ENCODE measurements around the gene USF1. TPM values are rescaled to one million over a fixed set of nuclear protein-coding genes. Genes with fewer than 3 reads are reported as not detected.

USF1 gene
- total RNA-seq, 6 experiments from 2014 or later: 25.5 to 34.3 (median 28.1) TPM

DNA sequence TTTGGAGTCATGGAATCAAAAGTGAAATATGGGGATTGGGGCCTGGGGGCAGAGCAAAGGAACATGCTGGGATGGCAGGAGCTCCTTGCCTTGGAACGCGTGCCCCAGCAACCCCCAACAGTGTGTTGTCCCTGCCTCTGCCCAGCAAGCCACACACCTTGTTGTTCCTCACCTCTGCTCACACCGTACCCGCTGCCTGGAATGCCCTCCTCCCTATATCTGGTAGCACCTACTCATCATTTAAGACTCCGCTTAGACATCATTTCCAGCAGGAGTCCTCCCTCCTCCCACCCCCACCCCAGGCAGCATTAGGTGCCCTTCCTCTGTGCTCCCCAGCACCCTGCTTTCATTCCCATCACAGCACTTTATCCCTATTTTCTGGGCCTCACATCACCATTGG, 35.7 kb upstream of the USF1 start:
- intact Hi-C loops (cut with DNase I): no loop called here
- Histone ChIP-seq H3K36me3 (no peaks in the 10 kb centered on the region), H3K4me1 (no peaks in the 10 kb centered on the region), H3K4me3 (no peak overlapping the region), H3K27ac (no peak overlapping the region), H3K27me3 (no peaks in the 10 kb centered on the region), H3K9me3 (no peaks in the 10 kb centered on the region)
- whole genome bisulfite sequencing (ENCODE audit: insufficient coverage, low coverage, low lambda C conversion rate, missing lambda C conversion rate): 64% methylated on average over 3 of the region's 5 CpGs
- ATAC-seq (no peak), DNase-seq (no peak)
- TF ChIP-seq, protein P1, sequence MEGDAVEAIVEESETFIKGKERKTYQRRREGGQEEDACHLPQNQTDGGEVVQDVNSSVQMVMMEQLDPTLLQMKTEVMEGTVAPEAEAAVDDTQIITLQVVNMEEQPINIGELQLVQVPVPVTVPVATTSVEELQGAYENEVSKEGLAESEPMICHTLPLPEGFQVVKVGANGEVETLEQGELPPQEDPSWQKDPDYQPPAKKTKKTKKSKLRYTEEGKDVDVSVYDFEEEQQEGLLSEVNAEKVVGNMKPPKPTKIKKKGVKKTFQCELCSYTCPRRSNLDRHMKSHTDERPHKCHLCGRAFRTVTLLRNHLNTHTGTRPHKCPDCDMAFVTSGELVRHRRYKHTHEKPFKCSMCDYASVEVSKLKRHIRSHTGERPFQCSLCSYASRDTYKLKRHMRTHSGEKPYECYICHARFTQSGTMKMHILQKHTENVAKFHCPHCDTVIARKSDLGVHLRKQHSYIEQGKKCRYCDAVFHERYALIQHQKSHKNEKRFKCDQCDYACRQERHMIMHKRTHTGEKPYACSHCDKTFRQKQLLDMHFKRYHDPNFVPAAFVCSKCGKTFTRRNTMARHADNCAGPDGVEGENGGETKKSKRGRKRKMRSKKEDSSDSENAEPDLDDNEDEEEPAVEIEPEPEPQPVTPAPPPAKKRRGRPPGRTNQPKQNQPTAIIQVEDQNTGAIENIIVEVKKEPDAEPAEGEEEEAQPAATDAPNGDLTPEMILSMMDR (IDR thresholded peaks at IDR 0.05): no peak
- TF ChIP-seq POLR2A (IDR thresholded peaks at IDR 0.05): no peak

DNA sequence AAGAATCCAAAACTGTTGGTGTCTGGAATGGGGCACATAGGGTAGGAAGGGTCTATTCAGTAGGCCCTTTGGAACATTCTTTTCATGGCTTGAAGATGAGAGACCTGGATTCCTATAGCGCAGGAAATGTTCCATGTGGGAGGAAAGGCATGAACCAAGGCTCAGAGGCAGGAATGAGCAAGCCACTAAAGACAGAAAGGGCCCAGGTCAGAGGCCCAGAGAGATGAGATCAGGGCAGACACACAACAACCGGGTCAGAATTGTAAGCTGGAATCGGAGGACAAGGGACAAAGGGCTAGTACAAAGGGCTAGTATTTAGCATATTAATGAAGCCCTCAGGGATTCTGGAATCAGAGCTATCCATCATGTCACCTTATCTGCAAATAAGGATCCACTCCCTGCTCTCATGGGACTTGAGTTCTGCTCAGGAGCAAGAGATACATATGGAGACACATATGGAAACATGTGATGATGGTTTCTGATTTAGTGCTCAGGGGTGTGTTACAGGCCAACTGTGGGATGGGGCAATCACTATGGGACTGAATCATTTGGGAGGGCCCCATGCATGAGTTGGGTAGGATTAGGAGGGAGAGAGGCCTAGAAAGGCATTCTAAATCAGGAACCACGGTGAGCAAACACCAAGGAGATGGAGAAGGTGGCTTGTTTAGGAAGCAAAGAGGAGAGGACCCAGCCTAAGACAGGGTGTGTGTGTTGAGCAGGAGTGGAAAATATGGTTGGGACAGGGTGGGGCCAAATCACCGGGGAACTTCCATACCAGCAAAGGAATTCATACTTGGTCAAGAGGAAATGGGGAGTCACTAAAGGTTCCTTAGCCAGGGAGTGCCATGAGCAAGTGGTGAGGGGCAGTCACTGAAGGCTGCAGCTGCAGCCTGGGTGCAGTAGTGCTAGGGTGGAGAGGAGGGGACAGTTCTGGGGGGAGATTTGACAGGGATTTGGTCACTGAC, 34.9 kb upstream of the USF1 start:
- no peaks in the 10 kb centered on the region for H3K36me3 ChIP-seq
- TF ChIP-seq POLR2A (IDR thresholded peaks at IDR 0.05): no peak
- TF ChIP-seq, protein P1 (IDR thresholded peaks at IDR 0.05): no peak
- H3K4me1 ChIP-seq: no peaks in the 10 kb centered on the region
- H3K27me3 ChIP-seq: no peaks in the 10 kb centered on the region
- DNase-seq (no peak), ATAC-seq (no peak)
- no peak overlapping the region for H3K27ac ChIP-seq
- no peak overlapping the region for H3K4me3 ChIP-seq
- intact Hi-C loops (cut with DNase I): no loop called here
- 78% methylated on average over 4 of the region's 5 CpGs for WGBS (ENCODE audit: insufficient coverage, low coverage, low lambda C conversion rate, missing lambda C conversion rate)
- H3K9me3 ChIP-seq: no peaks in the 10 kb centered on the region

DNA sequence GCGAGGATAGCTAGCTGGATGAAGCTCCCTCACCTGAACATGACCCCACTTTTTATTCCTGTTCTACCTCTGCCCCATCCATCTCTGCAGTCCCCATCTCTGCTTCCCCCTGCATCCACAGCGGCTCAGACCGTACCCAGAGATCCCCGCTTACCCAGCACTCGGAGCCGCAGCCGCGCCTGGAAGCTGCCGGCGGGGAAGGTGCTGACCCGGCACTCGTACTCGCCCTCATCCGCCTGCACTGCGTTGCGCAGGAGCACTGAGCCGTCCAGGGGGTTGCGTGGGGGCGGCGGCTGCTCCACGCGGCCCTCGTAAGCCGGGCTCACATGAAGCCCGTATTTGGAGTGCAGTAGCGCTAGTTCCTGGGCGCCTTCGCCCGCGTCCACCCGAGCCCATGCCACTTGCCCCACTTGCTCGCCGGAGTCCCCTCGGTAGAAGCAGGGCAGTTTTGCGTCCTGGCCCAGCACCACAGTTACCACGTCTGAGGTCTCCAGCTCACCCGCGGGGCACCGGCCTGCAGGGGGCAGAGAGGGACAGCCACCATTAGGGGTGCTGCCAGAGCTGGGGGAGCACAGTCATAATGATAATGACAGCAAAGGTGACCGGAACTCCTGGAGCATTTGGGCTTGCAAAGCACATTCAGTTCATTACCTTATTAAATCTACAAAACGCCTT, 33.8 kb upstream of the USF1 start:
- intact Hi-C loops (cut with DNase I): loop anchor here in 1 of 2 donors (10.0 kb wide), 1 partner anchor 245 kb away; no protein-coding TSS in a partner anchor
- H3K4me3 ChIP-seq: no peak overlapping the region
- H3K36me3 ChIP-seq: no peaks in the 10 kb centered on the region
- WGBS (ENCODE audit: insufficient coverage, low coverage, low lambda C conversion rate, missing lambda C conversion rate): 65% methylated on average over 22 of the region's 41 CpGs
- H3K4me1 ChIP-seq: no peaks in the 10 kb centered on the region
- H3K27ac ChIP-seq: no peak overlapping the region
- DNase-seq (no peak), ATAC-seq (no peak)
- no peaks in the 10 kb centered on the region for H3K9me3 ChIP-seq
- H3K27me3 ChIP-seq: no peaks in the 10 kb centered on the region
- TF ChIP-seq, protein P1 (IDR thresholded peaks at IDR 0.05): no peak
- no peak for TF ChIP-seq POLR2A (IDR thresholded peaks at IDR 0.05)

DNA sequence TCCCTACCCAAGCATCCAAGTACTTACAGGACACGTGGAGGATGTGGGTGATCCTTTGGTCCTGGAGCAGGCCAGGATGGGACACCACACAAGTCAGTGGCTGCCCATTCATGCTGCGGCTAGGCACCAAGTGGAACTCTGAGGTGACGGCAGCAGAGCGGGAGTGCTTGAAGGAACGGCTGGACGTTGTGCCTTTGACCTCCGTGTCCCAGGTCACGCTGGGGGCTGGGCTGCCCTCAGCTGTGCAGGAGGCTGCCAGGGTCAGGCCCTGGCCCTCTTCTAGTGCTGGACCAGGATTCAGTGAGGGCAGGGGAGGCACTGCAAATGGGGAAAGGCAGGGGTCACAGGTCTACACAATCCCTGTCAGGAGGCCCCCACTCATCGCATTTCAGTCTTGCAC, 31.6 kb upstream of the USF1 start:
- no peak overlapping the region for H3K4me3 ChIP-seq
- 83% methylated on average over 2 of the region's 9 CpGs for WGBS (ENCODE audit: insufficient coverage, low coverage, low lambda C conversion rate, missing lambda C conversion rate)
- no peak overlapping the region for H3K27ac ChIP-seq
- TF ChIP-seq POLR2A (IDR thresholded peaks at IDR 0.05): no peak
- TF ChIP-seq, protein P1 (IDR thresholded peaks at IDR 0.05): no peak
- H3K4me1 ChIP-seq: no peaks in the 10 kb centered on the region
- no peaks in the 10 kb centered on the region for H3K27me3 ChIP-seq
- ATAC-seq (no peak), DNase-seq (no peak)
- H3K9me3 ChIP-seq: no peaks in the 10 kb centered on the region
- no peaks in the 10 kb centered on the region for H3K36me3 ChIP-seq
- intact Hi-C loops (cut with DNase I): loop anchor here in 1 of 2 donors (10.0 kb wide), 1 partner anchor 243 kb away; no protein-coding TSS in a partner anchor

Data from right lobe of liver (tissue), 6 donors.